ENCODE measurements around the gene ELOVL7. TPM values are rescaled to one million over a fixed set of nuclear protein-coding genes. Genes with fewer than 3 reads are reported as not detected.
"Not testable (repeated sequence)": the region's sequence is repeated elsewhere in the genome, so short reads cannot be mapped to it uniquely, and the experiment has no call there.

The ELOVL7 gene
- total RNA-seq, 2 donors from 2014 or later, result 25.4 to 31.5 TPM

GRCh38 chr5:60887096-60887495 is 43.0 kb upstream of the ELOVL7 start:
- Histone ChIP-seq H3K27ac (no peak overlapping the region), H3K4me3 (no peak overlapping the region), H3K36me3 (no peaks in the 10 kb centered on the region), H3K9ac (ENCODE audit: low read depth in 2 of 2, low read length in 2 of 2) (no peak overlapping the region), H3K27me3 (no peaks in the 10 kb centered on the region), H3K9me3 (no peaks in the 10 kb centered on the region), H3K4me1 (no peaks in the 10 kb centered on the region)
- no peak for DNase-seq
- intact Hi-C loops (cut with DNase I), result no loop called here
- TF ChIP-seq CTCF (IDR thresholded peaks at IDR 0.05), result no peak

GRCh38 chr5:60886158-60886557 is 42.1 kb upstream of the ELOVL7 start:
- H3K27me3 ChIP-seq, result no peaks in the 10 kb centered on the region
- H3K9me3 ChIP-seq, result no peaks in the 10 kb centered on the region
- no peak for TF ChIP-seq CTCF (IDR thresholded peaks at IDR 0.05)
- intact Hi-C loops (cut with DNase I), result no loop called here
- H3K9ac ChIP-seq (ENCODE audit: low read depth in 2 of 2, low read length in 2 of 2), result no peak overlapping the region
- no peaks in the 10 kb centered on the region for H3K36me3 ChIP-seq
- no peak overlapping the region for H3K4me3 ChIP-seq
- no peaks in the 10 kb centered on the region for H3K4me1 ChIP-seq
- no peak for DNase-seq
- no peak overlapping the region for H3K27ac ChIP-seq

- peak; percentile 33 for TF ChIP-seq CTCF (IDR thresholded peaks at IDR 0.05)
- no peak overlapping the region for H3K27ac ChIP-seq
- DNase-seq, result no peak
- intact Hi-C loops (cut with DNase I), result no loop called here
- no peaks in the 10 kb centered on the region for H3K27me3 ChIP-seq
- no peaks in the 10 kb centered on the region for H3K36me3 ChIP-seq
- H3K9me3 ChIP-seq, result no peaks in the 10 kb centered on the region
- H3K9ac ChIP-seq (ENCODE audit: low read depth in 2 of 2, low read length in 2 of 2), result no peak overlapping the region
- H3K4me1 ChIP-seq, result no peaks in the 10 kb centered on the region
- no peak overlapping the region for H3K4me3 ChIP-seq
Observed at GRCh38 chr5:60883229-60883628, 39.2 kb upstream of the ELOVL7 start.

- no peak overlapping the region for H3K9ac ChIP-seq (ENCODE audit: low read depth in 2 of 2, low read length in 2 of 2)
Observed at GRCh38 chr5:60872892-60873291, 28.8 kb upstream of the ELOVL7 start.

GRCh38 chr5:60870857-60871256 is 26.8 kb upstream of the ELOVL7 start:
- no peak overlapping the region for H3K27ac ChIP-seq
- no peaks in the 10 kb centered on the region for H3K9me3 ChIP-seq
- no peak overlapping the region for H3K9ac ChIP-seq (ENCODE audit: low read depth in 2 of 2, low read length in 2 of 2)
- no peaks in the 10 kb centered on the region for H3K4me1 ChIP-seq
- H3K36me3 ChIP-seq, result no peaks in the 10 kb centered on the region
- intact Hi-C loops (cut with DNase I), result no loop called here
- no peak for TF ChIP-seq CTCF (IDR thresholded peaks at IDR 0.05)
- no peaks in the 10 kb centered on the region for H3K27me3 ChIP-seq
- DNase-seq, result no peak
- H3K4me3 ChIP-seq, result no peak overlapping the region

More at GRCh38 chr5:60872892-60873291, 28.8 kb upstream of the ELOVL7 start:
- no peak for TF ChIP-seq CTCF (IDR thresholded peaks at IDR 0.05)
- no peaks in the 10 kb centered on the region for H3K4me1 ChIP-seq
- DNase-seq, result no peak
- H3K27ac ChIP-seq, result no peak overlapping the region
- no peak overlapping the region for H3K4me3 ChIP-seq
- intact Hi-C loops (cut with DNase I), result no loop called here
- no peaks in the 10 kb centered on the region for H3K27me3 ChIP-seq
- H3K9me3 ChIP-seq, result no peaks in the 10 kb centered on the region
- no peaks in the 10 kb centered on the region for H3K36me3 ChIP-seq

- H3K9me3 ChIP-seq; intact Hi-C loops (cut with DNase I): not testable (repeated sequence)
Observed at GRCh38 chr5:60860572-60860971, 16.5 kb upstream of the ELOVL7 start.

More at GRCh38 chr5:60860572-60860971, 16.5 kb upstream of the ELOVL7 start:
- H3K27me3 ChIP-seq; H3K4me3 ChIP-seq; H3K4me1 ChIP-seq; H3K9ac ChIP-seq (ENCODE audit: low read depth in 2 of 2, low read length in 2 of 2); DNase-seq; H3K27ac ChIP-seq; H3K36me3 ChIP-seq: not testable (repeated sequence)

Measured in colonic mucosa (tissue), 4 donors.